PC-9 (cell line): Measurements from ENCODE around the gene MISP3.

Experiments used
- CTCF ChIP-seq: fragments of 200-600 bp; sonication (generic); conservative IDR thresholded peaks from 2 replicates; pipeline ENCODE4 v1.6.1; 2017; ENCODE audit warnings: mixed run types, antibody characterized with exemption, mild to moderate bottlenecking, moderate library complexity
- EZH2 ChIP-seq: fragments of 200-600 bp; sonication (generic); IDR thresholded peaks from 2 replicates; pipeline ENCODE4 v1.8.0; 2017; ENCODE audit warnings: antibody characterized with exemption, low read depth

- no peak for TF ChIP-seq CTCF
- TF ChIP-seq EZH2 = no peak
These were observed 22.1 kb upstream of the MISP3 start for GRCh38 chr19:14050512-14050911.
